ENCODE results near the gene ZNF862.

DNA sequence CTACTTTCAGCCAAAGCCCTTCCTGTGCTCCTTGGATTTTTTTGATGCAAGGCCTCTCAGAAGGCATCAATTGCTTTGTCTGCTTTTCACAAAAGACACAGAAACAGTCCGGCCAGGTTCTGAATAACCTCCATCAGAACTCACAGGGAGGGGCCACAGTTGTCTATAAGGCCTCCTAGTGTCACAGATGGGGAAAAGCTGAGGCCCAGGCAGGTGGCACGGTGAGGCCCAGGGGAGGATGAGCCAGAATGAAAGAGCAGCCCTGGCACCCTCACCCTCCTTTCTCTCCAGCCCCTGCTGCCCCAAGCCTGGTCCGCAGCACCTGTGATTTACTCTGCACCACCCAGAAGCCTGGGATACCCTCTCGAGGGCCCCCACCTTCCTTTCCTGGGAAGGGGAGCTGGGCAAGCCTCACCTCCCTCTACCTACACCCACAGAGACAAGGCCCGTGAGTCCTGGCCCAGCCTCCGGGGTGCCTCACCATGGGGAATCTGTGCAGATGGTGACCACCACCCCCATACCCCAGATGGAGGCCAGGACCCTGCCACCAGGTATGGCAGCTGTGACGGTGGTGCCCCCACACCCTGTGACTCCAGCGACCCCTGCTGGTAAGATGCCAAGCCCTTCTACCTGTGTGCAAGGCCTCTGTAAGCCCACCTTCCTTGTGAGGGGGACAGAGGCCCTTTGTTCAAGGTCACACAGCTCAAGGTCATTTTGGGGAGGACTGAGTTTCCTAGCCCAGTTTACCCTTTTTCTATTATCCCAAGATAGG, 38.6 kb upstream of the ZNF862 start:
- TF ChIP-seq MYC (IDR thresholded peaks at IDR 0.05; ENCODE audit: low read depth, low read length) = no peak
- peak; percentile 66 for TF ChIP-seq CTCF (IDR thresholded peaks at IDR 0.05; ENCODE audit: low read depth, low read length)
- no peak for TF ChIP-seq POLR2A (IDR thresholded peaks at IDR 0.05; ENCODE audit: extremely low read depth, insufficient read length)
